ENCODE results near the gene HOMER2.

HOMER2 gene

GRCh38 chr15:82911458-82911857 lies 41.1 kb downstream of the HOMER2 start:
- DNase-seq (ENCODE audit: low read depth), result no peak
- no peak for TF ChIP-seq CTCF (conservative IDR thresholded peaks at IDR 0.05; ENCODE audit: low read depth, low read length)
- no peak overlapping the region for H3K4me3 ChIP-seq (ENCODE audit: low read length)

DNA sequence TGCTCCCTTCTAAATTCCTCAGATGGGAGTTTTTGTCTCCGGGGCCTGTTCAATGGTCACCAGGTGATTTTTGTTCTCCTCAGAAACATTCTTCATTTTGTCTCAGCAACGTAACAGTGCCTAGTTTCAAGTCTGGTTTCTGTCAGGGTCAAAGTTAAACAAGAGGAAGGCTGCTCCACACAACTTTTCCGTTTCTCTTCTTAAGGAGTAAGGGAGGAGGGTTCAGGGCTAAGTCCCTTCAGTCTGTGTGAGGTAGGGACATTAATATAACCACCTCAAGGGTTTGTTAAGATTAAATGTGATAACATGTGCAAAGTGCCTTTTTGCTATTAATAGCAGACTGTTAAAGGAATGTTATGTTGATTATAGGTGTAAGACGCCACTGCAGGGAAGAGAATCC lies 41.8 kb downstream of the HOMER2 start:
- DNase-seq (ENCODE audit: low read depth), result no peak
- no peak overlapping the region for H3K4me3 ChIP-seq (ENCODE audit: low read length)
- TF ChIP-seq CTCF (conservative IDR thresholded peaks at IDR 0.05; ENCODE audit: low read depth, low read length), result no peak

GRCh38 chr15:82909080-82909815 lies 43.3 kb downstream of the HOMER2 start:
- no peak for TF ChIP-seq CTCF (conservative IDR thresholded peaks at IDR 0.05; ENCODE audit: low read depth, low read length)
- no peak for DNase-seq (ENCODE audit: low read depth)

GRCh38 chr15:82907350-82907749 lies 45.2 kb downstream of the HOMER2 start:
- DNase-seq (ENCODE audit: low read depth), result no peak
- TF ChIP-seq CTCF (conservative IDR thresholded peaks at IDR 0.05; ENCODE audit: low read depth, low read length), result no peak
- no peak overlapping the region for H3K4me3 ChIP-seq (ENCODE audit: low read length)

More at GRCh38 chr15:82909080-82909815, 43.3 kb downstream of the HOMER2 start:
- no peak overlapping the region for H3K4me3 ChIP-seq (ENCODE audit: low read length)

GRCh38 chr15:82904574-82904973 lies 47.9 kb downstream of the HOMER2 start:
- no peak for DNase-seq (ENCODE audit: low read depth)
- H3K4me3 ChIP-seq (ENCODE audit: low read length), result no peak overlapping the region
- no peak for TF ChIP-seq CTCF (conservative IDR thresholded peaks at IDR 0.05; ENCODE audit: low read depth, low read length)

DNA sequence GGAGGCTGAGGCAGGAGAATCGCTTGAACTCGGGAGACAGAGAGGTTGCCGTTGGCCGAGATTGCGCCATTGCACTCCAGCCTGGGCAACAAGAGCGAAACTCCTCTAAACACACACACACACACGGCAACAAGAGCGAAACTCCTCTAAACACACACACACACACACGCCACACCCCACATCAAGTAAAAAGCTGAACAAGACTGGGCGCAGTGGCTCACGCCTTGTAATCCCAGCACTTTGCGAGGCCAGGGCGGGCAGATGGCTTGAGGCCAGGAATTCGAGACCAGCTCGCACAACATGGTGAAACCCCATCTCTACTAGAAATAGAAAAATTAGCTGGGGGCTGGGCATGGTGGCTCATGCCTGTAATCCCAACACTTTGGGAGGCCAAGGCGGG lies 49.0 kb downstream of the HOMER2 start:
- no peak for TF ChIP-seq CTCF (conservative IDR thresholded peaks at IDR 0.05; ENCODE audit: low read depth, low read length)
- H3K4me3 ChIP-seq (ENCODE audit: low read length), result no peak overlapping the region
- DNase-seq (ENCODE audit: low read depth), result no peak

GRCh38 chr15:82901114-82901805 lies 51.3 kb downstream of the HOMER2 start:
- TF ChIP-seq CTCF (conservative IDR thresholded peaks at IDR 0.05; ENCODE audit: low read depth, low read length), result no peak
- H3K4me3 ChIP-seq (ENCODE audit: low read length), result no peak overlapping the region
- DNase-seq (ENCODE audit: low read depth), result no peak

Data from retinal pigment epithelial cell (primary cell).